ENCODE data around the gene CASS4. TPM values are rescaled to one million over a fixed set of nuclear protein-coding genes. Genes with fewer than 3 reads are reported as not detected.

CASS4 gene
- total and polyA plus RNA-seq, 4 donors = 0.26 to 1.6 (median 1.1) TPM

DNA sequence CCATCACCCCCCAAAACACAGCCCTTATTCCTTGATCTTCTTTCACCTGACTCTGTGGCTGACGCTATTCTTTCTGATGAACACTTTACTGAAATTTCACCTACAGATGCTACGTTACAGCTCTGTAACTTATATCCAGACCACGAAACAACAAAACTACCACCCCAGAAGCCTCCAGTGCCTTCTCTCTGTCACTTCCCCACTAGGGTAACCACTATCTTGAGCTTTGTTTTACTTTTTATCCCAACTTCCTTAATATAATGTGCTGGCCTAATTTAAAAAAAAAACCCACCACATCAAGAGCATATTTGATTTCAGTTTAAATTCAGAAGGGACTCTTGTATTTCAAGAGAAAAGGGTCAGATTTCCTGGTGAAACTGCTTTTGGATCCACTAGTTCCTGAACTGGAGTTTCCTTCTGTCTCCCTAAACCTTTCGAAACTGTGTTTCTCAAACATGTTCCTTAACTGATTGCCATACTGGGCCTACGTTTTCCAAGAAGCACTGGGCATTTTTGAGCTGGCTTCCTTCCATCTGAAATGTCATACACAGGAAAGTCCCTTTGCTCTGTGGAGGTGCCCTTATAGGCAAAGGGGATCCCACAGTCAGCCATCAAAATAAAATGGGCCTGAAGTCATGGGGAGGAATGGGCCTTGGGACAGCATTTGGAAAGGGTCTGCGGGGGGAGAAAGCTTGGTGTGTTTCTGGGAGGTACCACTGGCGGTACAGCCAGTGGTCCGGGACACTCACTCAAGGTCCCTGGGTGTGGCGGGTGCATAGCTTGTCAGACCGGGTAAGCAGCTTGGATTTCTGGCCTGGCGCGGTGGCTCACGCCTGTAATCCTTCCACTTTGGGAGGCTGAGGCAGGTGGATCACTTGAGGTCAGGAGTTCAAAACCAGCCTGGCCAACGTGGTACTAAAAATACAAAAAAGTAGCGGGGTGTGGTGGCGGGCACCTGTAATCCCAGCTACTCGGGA, 30.6 kb downstream of the CASS4 start:
- no peaks in the 10 kb centered on the region for H3K36me3 ChIP-seq (ENCODE audit: control insufficient read depth in 4 of 4, insufficient read depth in 3 of 4, low read depth in 1 of 4, low read length in 3 of 4)
- H3K4me3 ChIP-seq (ENCODE audit: low read depth in 1 of 3, low read length in 3 of 3) = no peak overlapping the region
- WGBS = 90% methylated on average over 17 of the region's 17 CpGs
- H3K9ac ChIP-seq (ENCODE audit: low read depth in 1 of 2, low read length in 2 of 2) = no peak overlapping the region
- TF ChIP-seq, protein P1, sequence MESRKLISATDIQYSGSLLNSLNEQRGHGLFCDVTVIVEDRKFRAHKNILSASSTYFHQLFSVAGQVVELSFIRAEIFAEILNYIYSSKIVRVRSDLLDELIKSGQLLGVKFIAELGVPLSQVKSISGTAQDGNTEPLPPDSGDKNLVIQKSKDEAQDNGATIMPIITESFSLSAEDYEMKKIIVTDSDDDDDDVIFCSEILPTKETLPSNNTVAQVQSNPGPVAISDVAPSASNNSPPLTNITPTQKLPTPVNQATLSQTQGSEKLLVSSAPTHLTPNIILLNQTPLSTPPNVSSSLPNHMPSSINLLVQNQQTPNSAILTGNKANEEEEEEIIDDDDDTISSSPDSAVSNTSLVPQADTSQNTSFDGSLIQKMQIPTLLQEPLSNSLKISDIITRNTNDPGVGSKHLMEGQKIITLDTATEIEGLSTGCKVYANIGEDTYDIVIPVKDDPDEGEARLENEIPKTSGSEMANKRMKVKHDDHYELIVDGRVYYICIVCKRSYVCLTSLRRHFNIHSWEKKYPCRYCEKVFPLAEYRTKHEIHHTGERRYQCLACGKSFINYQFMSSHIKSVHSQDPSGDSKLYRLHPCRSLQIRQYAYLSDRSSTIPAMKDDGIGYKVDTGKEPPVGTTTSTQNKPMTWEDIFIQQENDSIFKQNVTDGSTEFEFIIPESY (IDR thresholded peaks at IDR 0.05) = no peak
- no peak for TF ChIP-seq TAF1 (conservative IDR thresholded peaks at IDR 0.05)
- TF ChIP-seq YY1 (IDR thresholded peaks at IDR 0.05) = no peak
- TF ChIP-seq HNF4G (IDR thresholded peaks at IDR 0.05) = no peak
- TF ChIP-seq RXRA (IDR thresholded peaks at IDR 0.05) = no peak
- no peak for TF ChIP-seq FOXA2 (IDR thresholded peaks at IDR 0.05)
- TF ChIP-seq EGR1 (IDR thresholded peaks at IDR 0.05; ENCODE audit: low read depth in 2 of 2) = no peak
- no peak for TF ChIP-seq FOXA1 (IDR thresholded peaks at IDR 0.05)
- no peak for TF ChIP-seq GABPA (IDR thresholded peaks at IDR 0.05 in 1 of 2, conservative IDR thresholded peaks at IDR 0.05 in 1 of 2)
- TF ChIP-seq HNF4A (conservative IDR thresholded peaks at IDR 0.05) = no peak
- TF ChIP-seq, protein P2, sequence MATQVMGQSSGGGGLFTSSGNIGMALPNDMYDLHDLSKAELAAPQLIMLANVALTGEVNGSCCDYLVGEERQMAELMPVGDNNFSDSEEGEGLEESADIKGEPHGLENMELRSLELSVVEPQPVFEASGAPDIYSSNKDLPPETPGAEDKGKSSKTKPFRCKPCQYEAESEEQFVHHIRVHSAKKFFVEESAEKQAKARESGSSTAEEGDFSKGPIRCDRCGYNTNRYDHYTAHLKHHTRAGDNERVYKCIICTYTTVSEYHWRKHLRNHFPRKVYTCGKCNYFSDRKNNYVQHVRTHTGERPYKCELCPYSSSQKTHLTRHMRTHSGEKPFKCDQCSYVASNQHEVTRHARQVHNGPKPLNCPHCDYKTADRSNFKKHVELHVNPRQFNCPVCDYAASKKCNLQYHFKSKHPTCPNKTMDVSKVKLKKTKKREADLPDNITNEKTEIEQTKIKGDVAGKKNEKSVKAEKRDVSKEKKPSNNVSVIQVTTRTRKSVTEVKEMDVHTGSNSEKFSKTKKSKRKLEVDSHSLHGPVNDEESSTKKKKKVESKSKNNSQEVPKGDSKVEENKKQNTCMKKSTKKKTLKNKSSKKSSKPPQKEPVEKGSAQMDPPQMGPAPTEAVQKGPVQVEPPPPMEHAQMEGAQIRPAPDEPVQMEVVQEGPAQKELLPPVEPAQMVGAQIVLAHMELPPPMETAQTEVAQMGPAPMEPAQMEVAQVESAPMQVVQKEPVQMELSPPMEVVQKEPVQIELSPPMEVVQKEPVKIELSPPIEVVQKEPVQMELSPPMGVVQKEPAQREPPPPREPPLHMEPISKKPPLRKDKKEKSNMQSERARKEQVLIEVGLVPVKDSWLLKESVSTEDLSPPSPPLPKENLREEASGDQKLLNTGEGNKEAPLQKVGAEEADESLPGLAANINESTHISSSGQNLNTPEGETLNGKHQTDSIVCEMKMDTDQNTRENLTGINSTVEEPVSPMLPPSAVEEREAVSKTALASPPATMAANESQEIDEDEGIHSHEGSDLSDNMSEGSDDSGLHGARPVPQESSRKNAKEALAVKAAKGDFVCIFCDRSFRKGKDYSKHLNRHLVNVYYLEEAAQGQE (IDR thresholded peaks at IDR 0.05) = no peak
- TF ChIP-seq, protein P3, sequence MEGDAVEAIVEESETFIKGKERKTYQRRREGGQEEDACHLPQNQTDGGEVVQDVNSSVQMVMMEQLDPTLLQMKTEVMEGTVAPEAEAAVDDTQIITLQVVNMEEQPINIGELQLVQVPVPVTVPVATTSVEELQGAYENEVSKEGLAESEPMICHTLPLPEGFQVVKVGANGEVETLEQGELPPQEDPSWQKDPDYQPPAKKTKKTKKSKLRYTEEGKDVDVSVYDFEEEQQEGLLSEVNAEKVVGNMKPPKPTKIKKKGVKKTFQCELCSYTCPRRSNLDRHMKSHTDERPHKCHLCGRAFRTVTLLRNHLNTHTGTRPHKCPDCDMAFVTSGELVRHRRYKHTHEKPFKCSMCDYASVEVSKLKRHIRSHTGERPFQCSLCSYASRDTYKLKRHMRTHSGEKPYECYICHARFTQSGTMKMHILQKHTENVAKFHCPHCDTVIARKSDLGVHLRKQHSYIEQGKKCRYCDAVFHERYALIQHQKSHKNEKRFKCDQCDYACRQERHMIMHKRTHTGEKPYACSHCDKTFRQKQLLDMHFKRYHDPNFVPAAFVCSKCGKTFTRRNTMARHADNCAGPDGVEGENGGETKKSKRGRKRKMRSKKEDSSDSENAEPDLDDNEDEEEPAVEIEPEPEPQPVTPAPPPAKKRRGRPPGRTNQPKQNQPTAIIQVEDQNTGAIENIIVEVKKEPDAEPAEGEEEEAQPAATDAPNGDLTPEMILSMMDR (IDR thresholded peaks at IDR 0.05; ENCODE audit: low read depth, low read length, missing input control) = no peak
- TF ChIP-seq, protein P4, sequence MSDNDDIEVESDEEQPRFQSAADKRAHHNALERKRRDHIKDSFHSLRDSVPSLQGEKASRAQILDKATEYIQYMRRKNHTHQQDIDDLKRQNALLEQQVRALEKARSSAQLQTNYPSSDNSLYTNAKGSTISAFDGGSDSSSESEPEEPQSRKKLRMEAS (IDR thresholded peaks at IDR 0.05) = no peak
- TF ChIP-seq, protein P5, sequence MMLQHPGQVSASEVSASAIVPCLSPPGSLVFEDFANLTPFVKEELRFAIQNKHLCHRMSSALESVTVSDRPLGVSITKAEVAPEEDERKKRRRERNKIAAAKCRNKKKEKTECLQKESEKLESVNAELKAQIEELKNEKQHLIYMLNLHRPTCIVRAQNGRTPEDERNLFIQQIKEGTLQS (IDR thresholded peaks at IDR 0.05) = no peak
- no peak overlapping the region for H3K27ac ChIP-seq (ENCODE audit: low read depth in 1 of 2, low read length in 2 of 2)
- H3K4me1 ChIP-seq (ENCODE audit: control insufficient read depth in 4 of 4, insufficient read depth in 4 of 4, low read length in 3 of 4) = no peaks in the 10 kb centered on the region
- no peaks in the 10 kb centered on the region for H3K9me3 ChIP-seq (ENCODE audit: control insufficient read depth in 4 of 4, low read length in 3 of 4)
- no peaks in the 10 kb centered on the region for H3K27me3 ChIP-seq (ENCODE audit: control insufficient read depth in 4 of 4, insufficient read depth in 4 of 4, low read length in 3 of 4)
- no peak for DNase-seq (ENCODE audit: low spot score)
